ENCODE measurements around the gene DYNC1H1. TPM values are rescaled to one million over a fixed set of nuclear protein-coding genes. Genes with fewer than 3 reads are reported as not detected.

DYNC1H1 gene
- total RNA-seq, 4 donors from 2014 or later: 261 to 376 (median 317) TPM

- Histone ChIP-seq H3K4me3 (no peak overlapping the region), H3K27me3 (no peaks in the 10 kb centered on the region), H3K9me3 (no peaks in the 10 kb centered on the region), H3K27ac (no peak overlapping the region), H3K4me1 (peaks cover 0 to 32% (median 20%) of the 10 kb centered on the region in 3 donors), H3K36me3 (no peaks in the 10 kb centered on the region)
- 76 to 80% methylated on average over 2 of the region's 2 CpGs for WGBS, 2 donors
- TF ChIP-seq CTCF (IDR thresholded peaks at IDR 0.05): no peak
- no peak for TF ChIP-seq POLR2A (IDR thresholded peaks at IDR 0.05)
- no peak for DNase-seq
- intact Hi-C loops (cut with DNase I): loop anchor here (10.0 kb wide), 1 partner anchor 184 kb away; no protein-coding TSS in a partner anchor
Measured at GRCh38 chr14:101959277-101959676, 5.1 kb upstream of the DYNC1H1 start.

- Histone ChIP-seq H3K36me3 (no peaks in the 10 kb centered on the region), H3K9me3 (no peaks in the 10 kb centered on the region), H3K27me3 (no peaks in the 10 kb centered on the region), H3K4me3 (no peak overlapping the region), H3K4me1 (peaks cover 0 to 32% (median 20%) of the 10 kb centered on the region in 3 donors), H3K27ac (no peak overlapping the region)
- WGBS, 2 donors: 46 to 53% methylated on average over 10 to 13 of the region's 13 CpGs
- DNase-seq: no peak
- intact Hi-C loops (cut with DNase I): loop anchor here (5.0 kb wide), 1 partner anchor 137 kb away; no protein-coding TSS in a partner anchor
- TF ChIP-seq POLR2A (IDR thresholded peaks at IDR 0.05): no peak
- peak in 3 of 6 experiments; percentile 5 to 29 (median 25) for TF ChIP-seq CTCF (IDR thresholded peaks at IDR 0.05)
Measured at GRCh38 chr14:101960225-101960624, 4.1 kb upstream of the DYNC1H1 start.

DNA sequence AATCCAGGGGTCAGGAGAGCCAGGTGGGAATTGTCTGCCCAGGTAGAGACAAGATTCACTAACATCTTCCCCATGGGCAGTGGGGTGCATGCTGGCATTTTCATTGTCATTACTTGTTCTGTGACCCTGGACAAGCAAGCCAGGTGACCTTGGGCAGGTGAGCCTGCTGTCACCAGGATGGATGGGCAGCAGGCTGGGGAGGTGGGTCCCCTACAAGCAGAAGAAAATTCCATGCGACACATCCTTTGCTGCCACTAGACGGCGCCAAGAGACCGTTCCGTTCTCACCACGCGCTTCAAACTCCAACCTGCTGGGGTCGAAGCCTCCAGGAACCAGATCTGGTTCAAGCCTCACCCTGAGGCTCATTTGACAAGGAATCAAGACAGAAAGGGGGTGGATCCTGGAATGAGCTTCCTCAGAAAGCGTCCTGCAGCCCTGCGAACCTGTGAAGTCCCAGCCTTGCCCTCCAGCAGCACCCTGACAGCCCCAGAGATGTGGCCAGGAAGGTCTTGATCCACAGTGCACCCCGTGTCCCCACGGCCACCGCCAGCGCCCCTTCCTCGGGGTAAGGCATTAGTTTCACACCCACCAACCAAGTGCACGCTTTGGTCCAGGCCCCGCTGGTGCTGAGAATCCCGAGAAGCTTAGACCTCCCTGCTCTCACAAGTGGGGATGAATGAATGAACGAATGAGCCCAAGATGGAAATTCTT, 3.2 kb upstream of the DYNC1H1 start:
- H3K36me3 ChIP-seq: no peaks in the 10 kb centered on the region
- H3K4me1 ChIP-seq: peaks cover 8 to 40% (median 26%) of the 10 kb centered on the region in 3 donors
- intact Hi-C loops (cut with DNase I): loop anchor here (5.0 kb wide), 1 partner anchor 136 kb away; no protein-coding TSS in a partner anchor
- no peak for TF ChIP-seq POLR2A (IDR thresholded peaks at IDR 0.05)
- TF ChIP-seq CTCF (IDR thresholded peaks at IDR 0.05): peak; percentile 71 to 93 (median 87)
- DNase-seq: no peak
- 28 to 46% methylated on average over 11 to 12 of the region's 19 CpGs for WGBS, 2 donors
- no peak overlapping the region for H3K27ac ChIP-seq
- H3K4me3 ChIP-seq: no peak overlapping the region
- H3K27me3 ChIP-seq: no peaks in the 10 kb centered on the region
- H3K9me3 ChIP-seq: no peaks in the 10 kb centered on the region

DNA sequence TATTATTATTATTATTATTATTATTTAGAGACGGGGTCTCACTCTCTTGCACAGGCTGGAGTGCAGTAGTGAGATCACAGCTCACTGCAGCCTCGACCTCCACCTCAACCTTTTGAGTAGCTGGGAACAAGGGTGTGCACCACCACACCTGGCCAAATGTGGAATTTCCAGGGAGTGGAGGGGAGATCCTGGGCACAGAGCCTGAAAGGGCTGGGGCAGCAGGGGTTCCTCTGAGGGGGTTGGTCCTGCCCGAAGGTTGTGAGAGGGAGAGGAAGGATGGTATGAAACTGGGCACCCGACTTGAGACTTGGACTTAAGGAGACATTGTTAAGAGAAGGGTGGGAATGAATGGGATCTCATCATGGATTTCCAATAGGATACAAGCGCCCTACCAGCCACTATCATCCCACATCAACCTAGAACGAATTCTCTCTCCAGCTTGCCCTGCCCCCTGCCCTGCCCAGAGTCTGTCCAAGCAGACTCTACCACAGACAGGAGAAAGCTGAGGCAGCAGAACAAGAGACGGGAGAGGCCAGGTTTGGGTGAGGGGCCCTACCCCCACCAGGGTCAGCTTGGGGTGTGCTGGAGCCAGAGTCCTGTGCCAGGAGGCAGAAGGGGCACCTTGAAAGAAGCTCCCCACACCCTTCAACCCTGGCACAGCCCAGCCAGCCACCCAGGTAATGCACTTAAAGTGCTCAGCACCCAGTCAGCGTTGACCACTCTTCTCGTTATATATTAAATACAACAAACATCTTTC, 2.4 kb upstream of the DYNC1H1 start:
- DNase-seq: no peak
- Histone ChIP-seq H3K27me3 (no peaks in the 10 kb centered on the region), H3K9me3 (no peaks in the 10 kb centered on the region), H3K4me3 (no peak overlapping the region), H3K4me1 (peaks cover 8 to 48% (median 30%) of the 10 kb centered on the region in 3 donors), H3K36me3 (no peaks in the 10 kb centered on the region), H3K27ac (peak overlapping the region in 2 of 4 donors; percentile 50 to 60)
- WGBS, 2 donors: 75 to 86% methylated on average over 7 to 8 of the region's 9 CpGs
- intact Hi-C loops (cut with DNase I): loop anchor here (5.0 kb wide), 1 partner anchor 135 kb away; no protein-coding TSS in a partner anchor
- TF ChIP-seq POLR2A (IDR thresholded peaks at IDR 0.05) (no peak), CTCF (IDR thresholded peaks at IDR 0.05) (no peak)

- H3K27ac ChIP-seq: peak overlapping the region in 2 of 4 donors; percentile 50 to 60
- WGBS, 2 donors: 40 to 54% methylated on average over 5 of the region's 5 CpGs
- DNase-seq: no peak
- H3K36me3 ChIP-seq: no peaks in the 10 kb centered on the region
- H3K9me3 ChIP-seq: no peaks in the 10 kb centered on the region
- TF ChIP-seq CTCF (IDR thresholded peaks at IDR 0.05) (no peak), POLR2A (IDR thresholded peaks at IDR 0.05) (no peak)
- no peaks in the 10 kb centered on the region for H3K27me3 ChIP-seq
- peaks cover 8 to 54% (median 33%) of the 10 kb centered on the region in 3 donors for H3K4me1 ChIP-seq
- no peak overlapping the region for H3K4me3 ChIP-seq
- intact Hi-C loops (cut with DNase I): loop anchor here (5.0 kb wide), 1 partner anchor 135 kb away; no protein-coding TSS in a partner anchor
Measured at GRCh38 chr14:101962503-101962874, 1.9 kb upstream of the DYNC1H1 start.

Data from esophagus squamous epithelium (tissue), 5 donors.